ENCODE data around the gene MZB1.
"Not testable (repeated sequence)": the region's sequence is repeated elsewhere in the genome, so short reads cannot be mapped to it uniquely, and the experiment has no call there.

MZB1 gene

GRCh38 chr5:139410121-139410992 is 20.6 kb upstream of the MZB1 start:
- FAIRE-seq: no peak

DNA sequence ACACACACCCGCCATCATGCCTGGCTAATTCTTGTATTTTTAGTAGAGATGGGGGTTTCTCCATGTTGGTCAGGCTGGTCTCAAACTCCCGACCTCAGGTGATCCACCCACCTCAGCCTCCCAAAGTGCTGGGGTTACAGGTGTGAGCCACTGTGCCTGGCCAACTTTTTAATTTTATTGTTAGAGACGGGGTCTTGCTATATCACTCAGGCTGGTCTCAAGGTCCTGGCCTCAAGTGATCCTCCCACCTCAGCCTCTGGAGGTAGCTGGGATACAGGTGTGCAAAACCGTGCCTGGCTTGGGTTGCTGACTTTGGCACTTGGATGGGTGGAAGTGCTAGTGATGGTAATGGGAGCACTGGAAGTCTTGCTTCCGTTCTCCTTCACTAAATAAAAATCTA is 19.4 kb upstream of the MZB1 start:
- not testable (repeated sequence) for FAIRE-seq

- no peak for FAIRE-seq
Observed at GRCh38 chr5:139408191-139408590, 18.5 kb upstream of the MZB1 start.

DNA sequence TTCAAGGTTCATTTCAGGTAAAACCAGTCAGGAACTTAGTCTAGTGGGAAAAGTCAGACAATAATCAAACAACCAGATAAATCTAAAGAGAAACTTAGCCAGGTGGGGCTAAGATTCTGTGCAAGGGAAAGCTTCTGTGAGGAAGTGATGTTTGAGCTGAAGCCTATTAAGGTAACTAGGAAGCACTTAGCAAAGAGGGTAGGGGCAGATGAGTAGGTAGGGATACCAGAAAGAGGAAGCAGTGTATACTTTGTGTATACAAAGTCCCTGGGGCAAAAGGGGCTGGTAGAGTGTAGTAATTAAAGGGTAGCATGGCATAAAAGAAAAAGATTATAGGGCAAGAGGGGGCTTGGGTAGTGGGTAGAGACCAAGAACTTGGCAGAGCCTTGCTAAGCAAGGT is 17.8 kb upstream of the MZB1 start:
- no peak for FAIRE-seq

DNA sequence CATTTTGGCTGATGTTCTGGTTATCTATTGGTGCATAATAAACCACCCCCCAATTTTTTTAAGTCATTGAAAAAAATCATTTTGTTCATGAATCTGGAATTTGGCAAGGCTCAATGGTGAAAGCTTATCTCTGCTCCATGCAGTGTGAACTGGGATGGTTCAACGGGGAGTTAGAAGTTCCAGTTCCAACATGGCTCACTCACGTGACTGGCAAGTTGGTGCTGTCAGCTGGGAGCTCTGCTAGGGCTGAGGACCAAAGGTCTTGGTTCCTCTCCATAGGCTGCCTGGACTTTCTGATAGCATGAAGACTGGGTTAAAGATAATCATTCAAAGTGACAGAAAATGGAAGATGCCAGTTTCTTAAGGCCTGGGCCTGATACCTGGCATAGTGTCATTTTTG is 17.2 kb upstream of the MZB1 start:
- no peak for FAIRE-seq

GRCh38 chr5:139404484-139404840 is 14.7 kb upstream of the MZB1 start:
- FAIRE-seq: no peak

DNA sequence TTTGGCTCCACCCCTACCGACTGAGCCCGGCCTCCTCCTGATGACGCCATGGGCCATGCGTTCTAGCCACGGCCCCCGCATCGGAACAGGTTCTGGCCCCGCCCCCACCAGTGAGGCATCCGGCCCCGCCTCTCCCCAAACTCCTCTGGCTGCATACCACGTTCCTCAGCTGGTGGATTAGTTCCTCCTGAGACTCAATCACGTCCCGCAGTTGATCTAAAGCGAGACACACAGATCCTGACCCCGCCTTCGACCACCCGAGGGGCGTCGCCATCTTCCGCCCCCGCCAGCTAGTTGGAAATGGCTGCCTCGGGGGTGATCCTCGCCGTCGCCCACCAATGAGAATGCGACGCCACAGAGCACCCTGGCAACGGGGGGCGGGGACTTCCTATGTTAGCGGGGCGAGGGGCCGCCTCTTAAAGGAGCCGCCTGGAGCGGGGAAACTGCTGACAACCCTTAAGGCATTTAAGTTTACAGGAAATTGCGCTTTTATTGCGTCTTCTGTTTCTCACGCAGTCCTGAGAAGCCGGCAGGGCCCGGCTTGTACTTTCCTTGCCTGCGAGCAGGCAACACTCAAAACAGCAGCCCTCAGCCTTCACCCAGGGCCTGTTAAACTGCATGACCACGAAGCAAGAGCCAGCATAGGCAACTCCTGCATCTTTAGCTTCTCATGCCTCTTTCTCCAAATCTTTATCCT is 14.2 kb upstream of the MZB1 start, which contains the start of gene SPATA24:
Gene SPATA24, minus strand, starts transcription at position 303 of the 697 bp plus-strand sequence. Its CDS starts 29 bp downstream, at position 274.
- FAIRE-seq: peak; percentile 86

GRCh38 chr5:139403418-139403786 is 13.7 kb upstream of the MZB1 start:
- FAIRE-seq: no peak

DNA sequence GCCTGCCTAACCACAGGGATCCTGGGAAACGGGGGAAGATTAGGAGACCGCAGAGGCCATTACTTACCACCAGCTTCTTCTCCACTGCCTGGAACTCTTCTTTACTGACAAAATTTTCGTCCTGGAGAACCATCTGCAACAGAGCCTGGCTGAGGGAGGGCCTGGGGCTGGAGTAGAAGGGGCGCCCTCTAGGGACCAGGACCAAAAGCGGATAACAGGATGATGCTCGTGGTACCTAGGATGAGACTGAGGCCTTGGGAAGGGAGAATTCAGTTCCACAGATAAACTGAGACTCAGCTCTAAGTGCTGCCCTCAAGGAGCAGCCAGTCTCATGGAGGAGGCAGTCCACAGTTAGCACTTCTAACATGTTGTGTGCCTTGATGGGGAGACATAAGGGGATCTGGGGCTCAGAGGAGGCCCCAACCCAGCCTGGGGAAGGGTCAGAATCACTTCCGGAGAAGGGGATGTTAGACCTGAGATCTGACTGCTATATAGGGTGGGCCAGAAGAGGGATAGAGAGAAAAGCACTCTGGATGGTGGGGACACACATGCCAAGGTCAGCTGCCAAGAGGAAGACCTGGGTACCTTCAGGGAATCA is 12.9 kb upstream of the MZB1 start:
- FAIRE-seq: no peak

- no peak for FAIRE-seq
Observed at GRCh38 chr5:139401546-139401945, 11.8 kb upstream of the MZB1 start.

GRCh38 chr5:139399501-139400121 is 9.9 kb upstream of the MZB1 start:
- FAIRE-seq: no peak

DNA sequence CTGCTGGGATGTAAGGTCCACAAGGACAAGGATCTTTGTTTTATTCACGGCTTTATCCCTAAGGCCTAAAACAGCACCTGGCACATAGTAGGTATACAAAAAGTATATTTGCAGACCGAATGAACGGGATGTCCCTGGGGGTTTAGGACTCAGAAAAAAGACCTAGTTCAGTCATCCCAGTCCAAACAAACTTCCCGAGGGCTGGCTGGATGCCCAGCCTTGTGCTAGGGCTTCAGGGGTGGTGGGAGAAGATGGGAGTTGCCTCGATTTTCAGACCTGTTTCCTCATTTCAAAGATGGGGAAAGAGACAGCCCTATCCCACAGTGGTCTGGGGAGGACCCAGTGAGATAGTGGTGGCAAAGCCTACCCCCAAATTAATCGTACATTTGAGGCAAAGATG is 8.2 kb upstream of the MZB1 start:
- no peak for FAIRE-seq

DNA sequence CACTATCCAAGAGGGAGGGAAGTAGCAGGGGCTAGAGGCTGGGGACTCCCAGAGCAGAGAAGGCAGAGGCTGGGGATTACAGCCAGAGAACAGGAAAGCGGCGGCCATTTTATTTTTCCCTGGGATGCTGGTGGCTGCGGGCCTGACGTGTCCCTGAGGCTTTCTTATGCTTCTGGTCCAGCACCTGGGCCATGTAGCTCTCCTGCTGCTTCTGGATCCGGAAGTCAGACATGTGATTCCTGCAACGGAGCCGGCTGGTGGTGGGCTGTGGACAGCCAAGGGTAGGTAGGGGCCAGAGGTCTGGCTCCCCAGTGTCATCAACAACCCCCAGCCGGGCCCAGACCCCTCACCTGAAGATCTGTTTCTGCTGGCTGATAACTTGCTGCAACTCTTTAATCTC is 7.0 kb upstream of the MZB1 start:
- FAIRE-seq: no peak

GRCh38 chr5:139395844-139396640 is 6.3 kb upstream of the MZB1 start:
- no peak for FAIRE-seq

DNA sequence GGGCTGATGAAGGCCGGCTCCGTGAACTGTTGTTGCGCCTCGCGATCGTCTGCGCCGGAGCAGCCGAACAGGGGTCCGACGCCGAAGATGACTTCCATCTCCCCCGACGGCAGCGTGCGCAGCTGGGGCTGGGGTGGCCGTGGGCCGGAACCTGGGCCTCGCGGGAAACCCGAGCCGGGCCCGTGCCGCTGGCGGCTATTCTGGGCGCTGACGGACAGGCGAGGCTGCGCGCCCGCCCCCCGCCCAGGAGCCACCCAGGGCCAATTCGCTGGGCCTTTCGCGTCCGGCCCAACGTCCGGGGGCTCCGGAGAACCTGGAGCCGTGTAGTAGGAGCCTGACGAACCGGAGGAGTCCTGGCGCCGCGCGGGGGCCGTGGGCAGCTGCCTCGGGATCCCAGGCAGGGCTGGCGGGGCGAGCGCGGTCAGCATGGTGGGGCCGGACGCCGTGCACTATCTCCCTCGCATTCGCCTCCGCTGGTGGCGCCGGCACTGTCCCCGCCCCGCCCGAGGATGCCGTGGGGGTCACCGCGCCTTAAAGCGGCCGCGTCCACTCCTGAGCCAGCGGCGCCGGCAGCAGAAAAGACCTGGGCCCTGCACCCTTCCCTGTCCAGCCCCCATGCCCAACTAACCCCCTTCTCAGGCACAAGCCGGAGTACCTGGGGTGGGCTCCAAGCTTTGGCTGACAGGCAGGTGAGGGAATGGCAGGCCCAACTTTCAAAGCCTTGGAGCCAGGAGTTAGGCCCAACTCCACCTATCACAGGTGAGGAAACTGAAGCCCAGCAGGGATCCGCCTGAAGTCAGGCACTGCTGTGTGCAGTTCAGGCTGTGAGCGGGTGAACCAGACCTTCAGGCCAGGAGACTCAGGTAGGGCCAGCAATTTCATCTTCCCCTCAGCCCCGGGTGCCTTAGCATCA is 5.2 kb upstream of the MZB1 start, which contains the start of gene PROB1:
Gene PROB1, minus strand, starts transcription at position 451 of the 913 bp plus-strand sequence. Its CDS starts 23 bp downstream, at position 428.
- no peak for FAIRE-seq

DNA sequence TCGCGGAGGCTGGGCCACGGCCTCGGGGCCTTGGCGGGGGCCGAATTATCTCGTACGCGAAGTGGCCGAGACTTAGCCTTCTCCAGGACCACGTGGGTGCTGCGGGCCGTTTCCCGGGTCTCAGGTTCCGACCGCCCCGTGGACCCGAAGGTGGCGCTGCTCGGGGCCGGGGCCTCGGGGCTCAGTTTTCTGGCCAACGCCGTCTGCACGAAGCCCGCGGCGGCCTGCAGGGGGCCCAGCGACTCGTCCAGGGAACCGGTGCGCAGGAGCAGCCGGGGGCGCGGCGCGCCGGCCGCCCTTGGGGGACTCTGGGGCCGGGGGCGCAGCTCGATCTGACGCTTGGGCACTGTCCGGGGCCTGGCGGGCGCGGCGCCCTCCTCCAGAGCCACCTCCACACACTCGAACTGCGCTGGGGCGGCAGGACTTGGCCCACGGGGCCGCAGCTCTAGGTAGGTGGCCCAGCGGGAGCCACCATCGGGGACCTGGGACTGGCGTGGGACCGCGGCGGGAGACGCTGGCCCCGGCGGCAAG is 4.5 kb upstream of the MZB1 start:
- no peak for FAIRE-seq

DNA sequence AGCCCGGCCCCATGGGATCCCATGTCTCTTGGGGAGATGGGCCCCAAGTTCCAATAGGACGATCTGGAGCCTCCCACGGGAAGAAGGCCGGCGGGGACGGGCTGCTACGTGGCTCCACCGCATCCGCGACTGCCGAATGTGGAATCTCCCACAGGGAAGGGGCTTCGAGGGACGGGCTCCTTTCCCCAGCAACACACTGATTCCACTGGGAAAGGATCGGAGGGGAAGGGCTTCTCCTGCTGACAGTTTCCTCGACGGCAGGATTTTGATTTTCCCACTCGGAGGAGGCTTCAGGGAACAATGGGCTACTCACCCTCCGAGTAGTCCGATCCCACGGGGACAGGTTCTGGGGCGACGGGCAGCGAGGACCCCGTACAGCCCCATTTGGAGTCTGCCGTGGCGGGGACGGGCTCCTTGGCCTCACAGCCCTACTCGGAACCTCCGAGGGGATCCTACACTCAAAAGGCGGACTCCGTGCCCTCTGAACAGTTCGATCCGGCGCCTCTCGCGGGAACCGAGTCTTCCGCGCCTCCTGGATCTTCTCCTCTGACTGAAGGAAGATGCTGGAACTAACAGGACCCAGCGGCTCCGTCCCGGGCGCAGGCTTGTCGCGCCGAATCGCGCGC is 3.9 kb upstream of the MZB1 start:
- no peak for FAIRE-seq

GRCh38 chr5:139392678-139393496 is 3.2 kb upstream of the MZB1 start:
- FAIRE-seq: no peak

GRCh38 chr5:139392324-139392677 is 2.6 kb upstream of the MZB1 start:
- no peak for FAIRE-seq

All from TTC549 (cell line).